K562 (cell line): ENCODE results near the gene COL25A1. TPM values are rescaled to one million over a fixed set of nuclear protein-coding genes. Genes with fewer than 3 reads are reported as not detected.

ENCODE experiments used
- ATAC-seq: fragments of 200-7000 bp; cut with Tn5 transposase; 3 replicates; pipeline ENCODE4 v1.9.1; 2020; ENCODE audit warnings: moderate library complexity
- BruUV-seq: library from RNA; stranded (reverse); fragments of 400-500 nt; replicated peaks from 2 replicates; lab custom pipeline; 2021; lab: Mats Ljungman, UMichigan
- CTCF ChIA-PET: fragments of 300-600 bp; formaldehyde crosslinking; extraction: SDS; loops from one replicate; lab custom pipeline; 2021; ENCODE audit warnings: low intra/inter-chr PET ratio; lab: Yijun Ruan, JAX
- POLR2A ChIA-PET: fragments of 300-600, 350-650 bp; sonication (Branson Sonifier 250); formaldehyde crosslinking; extraction: SDS; loops from one replicate; lab custom pipeline; 2021; ENCODE audit warnings: antibody characterized with exemption, inconsistent platforms; lab: Yijun Ruan, JAX
- DNase-seq, 4 experiments: peaks; one replicate each; pipeline versions ENCODE4 v3.0.0 to v3.0.0-alpha.2; 2011 to 2018; ENCODE audit warnings: low spot score in 3 of 4, mixed read lengths in 3 of 4; ENCODE audit errors: extremely low read depth in 1 of 4
- FAIRE-seq: peaks from 2 replicates; lab custom pipeline; 2011; peaks lifted over from hg19 to GRCh38; lab: Jason Lieb, UNC
- H2AFZ ChIP-seq: 2 replicates; pipeline ENCODE4 v1.6.0; 2011; ENCODE audit warnings: low read depth, low read length, control low read depth, inconsistent platforms
- H3K27ac ChIP-seq: fragments of 200-600 bp; 3 replicates; pipeline ENCODE4 v1.8.0; 2011; ENCODE audit warnings: low read depth, mild to moderate bottlenecking, control low read depth, inconsistent platforms, low read length, moderate library complexity, mixed read lengths; ENCODE audit errors: extremely low read depth
- H3K27me3 ChIP-seq, 2 experiments: fragments of 300-600 bp in 1 of 2; 2 replicates in 1 of 2; 3 replicates in 1 of 2; pipeline versions ENCODE4 v1.6.0 to v1.8.0; 2011; ENCODE audit warnings: inconsistent platforms in 2 of 2, low read length in 2 of 2, mild to moderate bottlenecking in 1 of 2, mixed read lengths in 1 of 2, moderate library complexity in 1 of 2; ENCODE audit not compliant: control insufficient read depth in 2 of 2, insufficient read depth in 2 of 2
- H3K36me3 ChIP-seq: fragments of 300-600 bp; 3 replicates; pipeline ENCODE4 v1.8.0; 2011; ENCODE audit warnings: mild to moderate bottlenecking, low read length, inconsistent platforms; ENCODE audit not compliant: control insufficient read depth, insufficient read depth
- H3K4me1 ChIP-seq, 2 experiments: fragments of 200-600 bp in 1 of 2; replicated peaks in 1 of 2; 2 replicates in 1 of 2; 3 replicates in 1 of 2; pipeline versions ENCODE4 v1.5.1 to v1.8.0; 2011; ENCODE audit warnings: inconsistent platforms in 2 of 2, low read length in 2 of 2, mild to moderate bottlenecking in 1 of 2, mixed read lengths in 1 of 2, moderate library complexity in 1 of 2; ENCODE audit not compliant: control insufficient read depth in 2 of 2, insufficient read depth in 2 of 2
- H3K4me2 ChIP-seq: 2 replicates; pipeline ENCODE4 v1.6.1; 2011; ENCODE audit warnings: low read length, control low read depth, inconsistent platforms, mixed read lengths; ENCODE audit not compliant: insufficient read depth
- H3K4me3 ChIP-seq: fragments of 200-600 bp; sonication (generic), shearing (Covaris generic); 2 replicates; pipeline ENCODE4 v1.5.1; 2016; ENCODE audit warnings: control low read depth, inconsistent platforms
- H3K79me2 ChIP-seq: fragments of 200-600 bp; 3 replicates; pipeline ENCODE4 v1.8.0; 2011; ENCODE audit warnings: low read length, inconsistent platforms; ENCODE audit not compliant: control insufficient read depth, insufficient read depth
- H3K9ac ChIP-seq, 2 experiments: 2 replicates each; pipeline versions ENCODE4 v1.6.0 to v1.6.1; 2011; ENCODE audit warnings: low read depth in 2 of 2, low read length in 2 of 2, control low read depth in 1 of 2, inconsistent platforms in 1 of 2, mild to moderate bottlenecking in 1 of 2, mixed read lengths in 1 of 2; ENCODE audit not compliant: insufficient read depth in 1 of 2
- H3K9me1 ChIP-seq: one replicate; pipeline ENCODE4 v1.6.0; 2011; ENCODE audit warnings: inconsistent platforms, mild to moderate bottlenecking, low read length, moderate library complexity; ENCODE audit not compliant: control insufficient read depth, insufficient read depth
- H3K9me3 ChIP-seq: replicated peaks from 2 replicates; pipeline ENCODE4 v1.5.1; 2011; ENCODE audit warnings: low read depth, low read length, inconsistent platforms; ENCODE audit not compliant: control insufficient read depth, insufficient read depth
- H4K20me1 ChIP-seq: replicated peaks from 2 replicates; pipeline ENCODE4 v1.6.1; 2011; ENCODE audit warnings: low read length, inconsistent platforms, mixed read lengths; ENCODE audit not compliant: control insufficient read depth, insufficient read depth
- CC2D1A ChIP-seq: fragments of 450-650 bp; IDR thresholded peaks from 2 replicates; pipeline ENCODE4 v1.6.1; 2017; ENCODE audit warnings: mild to moderate bottlenecking
- FOSL1 ChIP-seq: fragments of 200-800 bp; sonication (Bioruptor generic); conservative IDR thresholded peaks from 2 replicates; pipeline ENCODE4 v1.6.1; 2016; ENCODE audit warnings: missing genetic modification characterization, missing compliant biosample characterization
- L3MBTL2 ChIP-seq: fragments of 450-650 bp; IDR thresholded peaks from 2 replicates; pipeline ENCODE4 v1.6.1; 2016; ENCODE audit warnings: mild to moderate bottlenecking, moderate library complexity
- ZFP1 ChIP-seq: fragments of 450-650 bp; formaldehyde crosslinking; IDR thresholded peaks from 2 replicates; pipeline ENCODE4 v1.4.0; 2020; ENCODE audit warnings: mild to moderate bottlenecking, mixed read lengths
- ZNF655 ChIP-seq: fragments of 250-450 bp; sonication (Bioruptor Pico); IDR thresholded peaks from 2 replicates; pipeline ENCODE4 v1.5.0; 2021
- WGBS: fragments of 100-300 bp; shearing (Covaris generic); methylation state at CpG from one replicate; pipeline ENCODE4 v1.1.6; 2016; ENCODE audit warnings: low coverage, mixed read lengths; ENCODE audit not compliant: insufficient coverage; ENCODE audit errors: missing lambda C conversion rate; 5-methylcytosine and 5-hydroxymethylcytosine counted together
- in situ Hi-C: fragments of 300-500 bp; cut with MboI; formaldehyde crosslinking; loops from 4 replicates; pipeline ENCODE4 v1.15.0; 2018; ENCODE audit warnings: inconsistent platforms, mixed read lengths
- intact Hi-C: fragments of 100-400 bp; cut with micrococcal nuclease; formaldehyde crosslinking; loops from 2 replicates; pipeline ENCODE4 v1.14.2; 2022
- polyA plus RNA-seq, 8 experiments: library from polyadenylated mRNA; depleted of rRNA in 4 of 8; stranded (reverse) in 5 of 8; unstranded in 3 of 8; fragments of >200 nt; fragmentation: Nextera tagmentation in 2 of 8; fragmentation: Illumina TruSeq in 1 of 8; extraction: Ambion mirVana in 2 of 8; extraction: Trizol in 1 of 8; gene quantifications; 2 replicates each; pipeline versions ENCODE4 v1.2.1 to v1.2.3, GENCODE V29; 2011 to 2014; ENCODE audit warnings: inconsistent platforms in 1 of 8, missing spikeins in 1 of 8
- total RNA-seq, 7 experiments: library from RNA; depleted of rRNA in 6 of 7; stranded (reverse); fragments of >200 nt in 6 of 7; fragmentation: Illumina TruSeq in 2 of 7; extraction: Trizol in 2 of 7; gene quantifications; 2 replicates each; pipeline versions ENCODE4 v1.2.1 to v1.2.3, GENCODE V29; 2011 to 2021; ENCODE audit warnings: low replicate concordance in 1 of 7

The COL25A1 gene
- total and polyA plus RNA-seq, 9 of the 15 experiments (the other 6 are each of a cell fraction or from before 2014, with no cell fraction given) = 0.03 to 0.62 (median 0.27) TPM

GRCh38 chr4:108906866-108907367, 395.5 kb downstream of the COL25A1 start:
- no peak for TF ChIP-seq CC2D1A
- no peak for TF ChIP-seq ZNF655 (CRISPR knock-in tag)
- TF ChIP-seq FOSL1 (tag) = no peak
- TF ChIP-seq ZFP1 (CRISPR knock-in tag) = no peak
- no peak for TF ChIP-seq L3MBTL2
- TF ChIP-seq, all 486 proteins: peak for 0
- peaks cover 0 to 4% of the 10 kb centered on the region in 2 experiments; a peak in 3 of 5 replicates for H3K4me1 ChIP-seq
- no peaks in the 10 kb centered on the region for H3K9me3 ChIP-seq
- 17% methylated on average over 8 of the region's 8 CpGs for WGBS
- H3K36me3 ChIP-seq = no peaks in the 10 kb centered on the region
- ChIA-PET POLR2A (interaction anchor here (0.8 kb wide), 1 partner anchor 25 kb away, joined by 3 read pairs; no protein-coding TSS in a partner anchor), CTCF (no interaction called here)
- BruUV-seq = no TSS peak
- peak overlapping the region; percentile 85 for H2AFZ ChIP-seq
- FAIRE-seq (no peak), ATAC-seq (peak; percentile 56), DNase-seq (no peak)
- H3K27me3 ChIP-seq = no peaks in the 10 kb centered on the region
- H3K4me3 ChIP-seq = no peak overlapping the region
- intact Hi-C loops = no loop called here
- H3K9me1 ChIP-seq = no peaks in the 10 kb centered on the region
- no peak overlapping the region for H3K27ac ChIP-seq
- no peaks in the 10 kb centered on the region for H3K79me2 ChIP-seq
- H4K20me1 ChIP-seq = no peaks in the 10 kb centered on the region
- peak overlapping the region; percentile 54 for H3K4me2 ChIP-seq
- no peak overlapping the region; a peak in 1 of 4 replicates for H3K9ac ChIP-seq
- in situ Hi-C loops = no loop called here
